ENCODE measurements around the gene PLBD2.

Gene PLBD2

DNA sequence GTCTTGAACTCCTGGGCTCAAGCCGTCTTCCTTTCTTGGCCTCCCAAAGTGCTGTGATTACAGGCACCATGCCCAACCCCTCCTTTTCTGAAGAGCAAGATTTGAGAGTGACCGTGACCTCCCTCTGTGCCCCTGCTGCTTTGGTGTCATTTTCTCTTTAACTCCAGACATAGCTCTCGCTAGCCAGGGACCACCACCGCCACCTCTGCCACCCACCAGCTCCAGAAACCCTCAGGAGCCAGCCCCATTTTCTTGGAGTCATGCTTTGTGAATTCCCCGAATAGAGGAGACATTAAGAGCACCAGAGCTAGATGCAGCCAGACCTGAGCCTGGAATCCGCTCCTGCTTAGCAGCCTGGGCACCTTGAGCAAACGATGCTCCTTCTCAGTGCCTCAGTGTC is 81.9 kb downstream of the PLBD2 start:
- no peak overlapping the region for H3K4me3 Mint-ChIP-seq
- H3K27me3 Mint-ChIP-seq (ENCODE audit: low read depth): no peaks in the 10 kb centered on the region
- no peak overlapping the region for H3K27ac Mint-ChIP-seq
- no peaks in the 10 kb centered on the region for H3K9me3 Mint-ChIP-seq
- no peaks in the 10 kb centered on the region for H3K36me3 Mint-ChIP-seq (ENCODE audit: low read depth)
- no peaks in the 10 kb centered on the region for H3K4me1 Mint-ChIP-seq (ENCODE audit: low read depth)

All from T-helper 1 cell treated with Interleukin-12 subunit alpha and Interleukin-12 subunit beta and Interleukin-4 antibody, amounts not matched to agents 30 μg/mL and 1 μg/mL, for 36 hours (primary cell).